ENCODE data around the gene MISP3. TPM values are rescaled to one million over a fixed set of nuclear protein-coding genes. Genes with fewer than 3 reads are reported as not detected.

The MISP3 gene
- total and polyA plus RNA-seq, 9 of the 15 experiments (the other 6 are each of a cell fraction or from before 2014, with no cell fraction given), result 0.25 to 5.6 (median 1.6) TPM

GRCh38 chr19:14113762-14114414 is 41.3 kb downstream of the MISP3 start (continued):
- peak in 1 of 2 experiments; percentile 58; a peak in 1 of 4 replicates for TF ChIP-seq ZNF639 (CRISPR knock-in tag; conservative IDR thresholded peaks at IDR 0.05 in 1 of 2, IDR thresholded peaks at IDR 0.05 in 1 of 2)
- TF ChIP-seq MAX (CRISPR knock-in tag; IDR thresholded peaks at IDR 0.05), result peak; percentile 40; the same call in 1 of the 2 replicates
- TF ChIP-seq HMGXB4 (CRISPR knock-in tag; IDR thresholded peaks at IDR 0.05), result 0 out of 2 replicates have a peak, but pooled peaks have one; percentile 52
- peak; percentile 71 for TF ChIP-seq SMAD4 (CRISPR knock-in tag; conservative IDR thresholded peaks at IDR 0.05)
- peak; percentile 26 for TF ChIP-seq CHD4 (IDR thresholded peaks at IDR 0.05; ENCODE audit: insufficient read depth, insufficient replicate concordance, low read depth, low read length, poor library complexity, severe bottlenecking)
- TF ChIP-seq ZNF282 (CRISPR knock-in tag; IDR thresholded peaks at IDR 0.05), result no peak
- peak; percentile 77 for TF ChIP-seq XRCC5 (IDR thresholded peaks at IDR 0.05; ENCODE audit: low read depth, low read length)
- peak; percentile 100 for TF ChIP-seq MTA3 (IDR thresholded peaks at IDR 0.05; ENCODE audit: borderline replicate concordance)
- TF ChIP-seq YY1 (IDR thresholded peaks at IDR 0.05; ENCODE audit: borderline replicate concordance in 1 of 3, control insufficient read depth in 1 of 3, extremely low read depth in 1 of 3, insufficient read depth in 3 of 3, insufficient read length in 1 of 3, insufficient replicate concordance in 2 of 3, low read depth in 1 of 3, low read length in 2 of 3), result peak in 2 of 3 experiments; percentile 24 to 43
- TF ChIP-seq SRSF7 (optimal IDR thresholded peaks at IDR 0.05; ENCODE audit: low read depth, low read length), result no peak
- peak; percentile 85 for TF ChIP-seq TFAP4 (CRISPR knock-in tag; IDR thresholded peaks at IDR 0.05; ENCODE audit: borderline replicate concordance)
- TF ChIP-seq EP400 (IDR thresholded peaks at IDR 0.05), result peak; percentile 50; the same call in 1 of the 2 replicates
- peak in 1 of 2 experiments; percentile 86; a peak in 2 of 3 replicates for TF ChIP-seq CBX3 (IDR thresholded peaks at IDR 0.05; ENCODE audit: borderline replicate concordance in 1 of 2, low read length in 2 of 2)
- peak; percentile 28; the same call in 1 of the 2 replicates for TF ChIP-seq NFIC (IDR thresholded peaks at IDR 0.05)
- peak; percentile 89 for TF ChIP-seq CBX1 (IDR thresholded peaks at IDR 0.05; ENCODE audit: low read depth)
- TF ChIP-seq SOX6 (IDR thresholded peaks at IDR 0.05), result 0 out of 2 replicates have a peak, but pooled peaks have one; percentile 13
- peak; percentile 49; the same call in 1 of the 2 replicates for TF ChIP-seq HCFC1 (IDR thresholded peaks at IDR 0.05; ENCODE audit: low read depth, low read length)
- TF ChIP-seq ZBTB33 (CRISPR knock-in tag; IDR thresholded peaks at IDR 0.05), result 0 out of 2 replicates have a peak, but pooled peaks have one; percentile 36
- peak; percentile 12; the same call in 1 of the 2 replicates for TF ChIP-seq HLTF (IDR thresholded peaks at IDR 0.05)
- TF ChIP-seq CREM (IDR thresholded peaks at IDR 0.05; ENCODE audit: low read depth), result 0 out of 2 replicates have a peak, but pooled peaks have one; percentile 35
